HFFc6 (cell line): Measurements from ENCODE around the gene IKZF3. TPM values are rescaled to one million over a fixed set of nuclear protein-coding genes. Genes with fewer than 3 reads are reported as not detected.

Source experiments
- DNase-seq: peaks from one replicate; pipeline ENCODE4 v3.0.0-alpha.2; 2018
- H3K27ac Mint-ChIP-seq: 2 replicates; pipeline ENCODE4 v1.8.0; 2020; ENCODE audit warnings: mild to moderate bottlenecking, mixed read lengths
- H3K27me3 Mint-ChIP-seq: 2 replicates; pipeline ENCODE4 v1.8.0; 2021; ENCODE audit warnings: mild to moderate bottlenecking, moderate library complexity, mixed read lengths; ENCODE audit not compliant: insufficient read depth
- H3K36me3 Mint-ChIP-seq: 2 replicates; pipeline ENCODE4 v1.8.0; 2021; ENCODE audit warnings: low read depth, mixed read lengths
- H3K4me1 Mint-ChIP-seq: 2 replicates; pipeline ENCODE4 v1.8.0; 2020; ENCODE audit warnings: low read depth, mixed read lengths
- H3K4me3 Mint-ChIP-seq: 2 replicates; pipeline ENCODE4 v1.8.0; 2020; ENCODE audit warnings: mild to moderate bottlenecking, moderate library complexity, mixed read lengths
- H3K9me3 Mint-ChIP-seq: 2 replicates; pipeline ENCODE4 v1.8.0; 2020; ENCODE audit warnings: mild to moderate bottlenecking, mixed read lengths
- total RNA-seq, 6 experiments: library from RNA; stranded (reverse); fragmentation: NEBNext Ultra II Directional; extraction: Animal tissue kit (Norgen Biotek cat#: 25700); gene quantifications; 2 replicates in 1 of 6; 3 replicates in 5 of 6; pipeline ENCODE4 v1.2.3, GENCODE V29; 2021
- TF ChIP-seq, protein P1 (sequence below): fragments of 200-600 bp; sonication (generic); IDR thresholded peaks from 2 replicates; pipeline ENCODE4 v1.5.0; 2021; ENCODE audit warnings: antibody characterized with exemption, mild to moderate bottlenecking

The IKZF3 gene
- total RNA-seq, 6 experiments from 2014 or later: not detected

DNA sequence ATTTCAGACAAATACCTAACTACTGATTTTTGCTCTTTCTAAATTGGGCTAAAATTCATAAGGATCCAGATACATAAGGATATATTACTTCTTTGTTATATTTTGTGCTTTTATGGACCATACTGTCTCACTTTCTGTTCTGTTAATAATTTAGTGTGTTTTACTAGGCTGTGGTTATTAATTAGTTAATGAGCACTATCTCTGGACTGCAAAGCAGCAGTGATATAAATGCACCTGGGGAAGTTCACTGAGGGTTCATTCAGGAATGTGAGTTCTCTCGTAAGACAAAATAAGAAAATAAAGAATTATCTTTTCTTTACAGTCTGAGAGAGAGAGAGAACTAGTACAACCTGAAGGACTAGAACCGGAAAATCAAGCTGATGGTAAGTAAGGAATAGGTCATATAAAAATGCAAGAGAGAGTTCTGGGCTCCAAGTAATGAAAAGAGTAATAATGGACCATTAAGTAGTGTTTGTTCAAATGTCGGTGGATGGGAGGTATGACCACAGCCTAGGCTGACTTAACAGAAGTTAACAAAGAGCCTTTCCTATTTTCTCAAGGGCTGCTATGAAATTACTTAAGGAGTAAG lies 55.6 kb downstream of the IKZF3 start:
- H3K27me3 Mint-ChIP-seq: peaks cover 41% of the 10 kb centered on the region

DNA sequence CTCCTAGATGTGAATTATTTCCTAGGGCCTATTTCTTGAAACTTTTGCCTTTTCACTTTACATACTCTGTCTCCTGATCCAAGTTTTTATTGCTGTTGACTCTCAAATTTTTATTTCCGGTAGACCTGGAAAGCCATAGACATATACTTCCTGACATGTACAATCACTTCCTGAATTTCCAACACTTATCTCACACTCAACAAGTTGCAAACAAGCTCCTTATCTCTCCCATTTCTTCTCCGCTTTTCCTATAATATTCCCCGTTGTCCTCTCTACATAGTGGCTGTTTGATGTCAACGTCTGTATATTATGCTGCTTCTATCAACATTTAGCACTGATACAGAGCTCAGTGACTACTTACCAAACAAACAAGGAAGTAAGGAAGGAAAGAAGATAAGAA lies 59.3 kb downstream of the IKZF3 start:
- no peak overlapping the region for H3K27ac Mint-ChIP-seq
- peaks cover 26% of the 10 kb centered on the region for H3K27me3 Mint-ChIP-seq
- H3K4me3 Mint-ChIP-seq: no peak overlapping the region
- H3K36me3 Mint-ChIP-seq: no peaks in the 10 kb centered on the region
- TF ChIP-seq, protein P1, sequence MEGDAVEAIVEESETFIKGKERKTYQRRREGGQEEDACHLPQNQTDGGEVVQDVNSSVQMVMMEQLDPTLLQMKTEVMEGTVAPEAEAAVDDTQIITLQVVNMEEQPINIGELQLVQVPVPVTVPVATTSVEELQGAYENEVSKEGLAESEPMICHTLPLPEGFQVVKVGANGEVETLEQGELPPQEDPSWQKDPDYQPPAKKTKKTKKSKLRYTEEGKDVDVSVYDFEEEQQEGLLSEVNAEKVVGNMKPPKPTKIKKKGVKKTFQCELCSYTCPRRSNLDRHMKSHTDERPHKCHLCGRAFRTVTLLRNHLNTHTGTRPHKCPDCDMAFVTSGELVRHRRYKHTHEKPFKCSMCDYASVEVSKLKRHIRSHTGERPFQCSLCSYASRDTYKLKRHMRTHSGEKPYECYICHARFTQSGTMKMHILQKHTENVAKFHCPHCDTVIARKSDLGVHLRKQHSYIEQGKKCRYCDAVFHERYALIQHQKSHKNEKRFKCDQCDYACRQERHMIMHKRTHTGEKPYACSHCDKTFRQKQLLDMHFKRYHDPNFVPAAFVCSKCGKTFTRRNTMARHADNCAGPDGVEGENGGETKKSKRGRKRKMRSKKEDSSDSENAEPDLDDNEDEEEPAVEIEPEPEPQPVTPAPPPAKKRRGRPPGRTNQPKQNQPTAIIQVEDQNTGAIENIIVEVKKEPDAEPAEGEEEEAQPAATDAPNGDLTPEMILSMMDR: no peak
- H3K4me1 Mint-ChIP-seq: no peaks in the 10 kb centered on the region
- no peak for DNase-seq
- no peaks in the 10 kb centered on the region for H3K9me3 Mint-ChIP-seq

More for the DNA sequence above, 55.6 kb downstream of the IKZF3 start:
- Mint-ChIP-seq H3K4me1 (no peaks in the 10 kb centered on the region), H3K27ac (no peak overlapping the region), H3K9me3 (no peaks in the 10 kb centered on the region), H3K36me3 (no peaks in the 10 kb centered on the region), H3K4me3 (no peak overlapping the region)
- DNase-seq: no peak
- TF ChIP-seq, protein P1: no peak

DNA sequence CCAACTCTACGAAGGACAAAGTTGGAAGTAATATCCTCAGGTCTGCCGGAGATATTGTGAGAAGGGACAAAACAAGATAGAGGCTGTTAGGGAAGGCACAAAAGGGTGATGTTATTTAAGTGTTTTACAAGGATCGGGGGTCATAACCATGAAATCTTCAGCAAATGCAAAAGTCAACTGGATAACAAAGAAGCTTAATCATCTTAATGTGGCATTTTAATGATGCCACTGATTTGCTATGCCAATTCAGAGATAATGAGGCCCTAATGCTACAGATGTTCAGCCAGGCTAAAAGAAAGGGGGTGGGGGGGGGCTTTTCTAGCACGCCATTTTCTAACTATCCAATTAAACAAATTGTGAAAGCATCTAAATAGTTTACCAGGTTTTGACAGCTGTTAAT lies 63.1 kb downstream of the IKZF3 start:
- TF ChIP-seq, protein P1: no peak
- Mint-ChIP-seq H3K4me3 (no peak overlapping the region), H3K9me3 (no peaks in the 10 kb centered on the region), H3K27me3 (peaks cover 30% of the 10 kb centered on the region), H3K4me1 (no peaks in the 10 kb centered on the region), H3K36me3 (no peaks in the 10 kb centered on the region), H3K27ac (no peak overlapping the region)
- DNase-seq: no peak

DNA sequence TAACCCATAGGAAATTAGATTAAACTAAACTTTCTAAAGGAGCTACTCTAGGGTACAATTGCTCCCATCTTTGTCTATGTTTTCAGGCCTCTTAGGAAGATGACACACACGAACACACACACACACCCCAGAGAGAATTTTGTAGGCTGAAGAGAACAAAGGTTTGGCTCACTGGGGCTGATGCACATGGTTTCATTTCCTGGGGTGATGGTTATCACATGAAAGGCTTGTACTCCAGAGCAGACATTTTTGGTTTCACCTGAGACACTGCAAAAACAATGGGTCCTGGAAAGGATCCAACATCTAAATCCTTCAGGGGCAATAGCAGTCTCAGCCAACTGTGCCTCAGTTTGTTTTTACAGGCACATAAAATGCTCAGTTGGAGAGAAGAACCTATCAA lies 63.6 kb downstream of the IKZF3 start:
- Mint-ChIP-seq H3K36me3 (no peaks in the 10 kb centered on the region), H3K27me3 (peaks cover 25% of the 10 kb centered on the region), H3K4me3 (no peak overlapping the region), H3K4me1 (no peaks in the 10 kb centered on the region), H3K27ac (no peak overlapping the region), H3K9me3 (no peaks in the 10 kb centered on the region)
- TF ChIP-seq, protein P1: no peak
- no peak for DNase-seq

DNA sequence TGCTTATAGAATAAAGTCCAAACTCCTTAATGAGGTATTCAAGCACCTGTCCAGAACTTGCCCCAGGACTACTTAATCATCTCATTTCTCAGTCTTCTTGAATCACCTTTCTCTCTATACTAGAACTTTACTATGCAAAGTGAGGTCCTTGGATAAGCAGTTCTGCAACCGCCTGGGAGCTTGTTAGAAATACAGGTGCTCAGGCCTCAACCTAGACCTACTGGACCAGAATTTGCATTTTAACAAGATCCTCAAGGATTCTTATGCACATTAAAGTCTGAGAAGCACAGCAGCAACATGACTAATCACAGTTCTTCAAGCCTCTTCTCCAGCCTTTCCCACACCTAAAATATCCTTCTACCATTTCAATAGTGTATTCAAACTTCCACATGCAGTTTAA lies 64.7 kb downstream of the IKZF3 start:
- DNase-seq: no peak
- Mint-ChIP-seq H3K36me3 (no peaks in the 10 kb centered on the region), H3K4me3 (no peak overlapping the region), H3K27me3 (peaks cover 25% of the 10 kb centered on the region), H3K4me1 (no peaks in the 10 kb centered on the region), H3K27ac (no peak overlapping the region), H3K9me3 (no peaks in the 10 kb centered on the region)
- TF ChIP-seq, protein P1: no peak
